Right forelimb (tissue), 1 donor: ENCODE data around the gene LRP2BP.
"Not testable (repeated sequence)": the region's sequence is repeated elsewhere in the genome, so short reads cannot be mapped to it uniquely, and the experiment has no call there.

Experiments
- DNase-seq: peaks from one replicate; pipeline ENCODE4 v3.0.0-alpha.2; 2018

LRP2BP gene

GRCh38 chr4:185358959-185359358 is 36.8 kb downstream of the LRP2BP start:
- DNase-seq = no peak

DNA sequence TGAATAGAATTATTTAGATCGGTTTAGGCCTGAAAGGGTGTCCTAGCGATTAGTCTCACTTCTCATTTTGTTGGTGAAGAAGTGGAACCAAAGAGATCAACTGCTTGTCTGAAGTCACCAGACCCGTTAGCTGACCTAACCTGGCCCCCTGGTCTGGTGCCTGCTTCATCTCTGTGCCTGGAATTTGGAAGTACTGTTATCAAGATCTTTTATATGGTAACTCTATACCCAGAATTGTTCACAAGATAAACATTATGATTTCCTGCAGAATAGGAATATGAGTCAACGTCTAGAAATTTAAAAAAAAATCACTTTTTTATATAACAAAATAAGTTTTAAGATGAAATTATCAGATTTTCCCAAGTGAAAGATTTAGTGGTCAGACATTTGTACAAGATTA is 37.2 kb downstream of the LRP2BP start:
- no peak for DNase-seq

GRCh38 chr4:185357733-185358440 is 37.8 kb downstream of the LRP2BP start:
- DNase-seq = no peak

DNA sequence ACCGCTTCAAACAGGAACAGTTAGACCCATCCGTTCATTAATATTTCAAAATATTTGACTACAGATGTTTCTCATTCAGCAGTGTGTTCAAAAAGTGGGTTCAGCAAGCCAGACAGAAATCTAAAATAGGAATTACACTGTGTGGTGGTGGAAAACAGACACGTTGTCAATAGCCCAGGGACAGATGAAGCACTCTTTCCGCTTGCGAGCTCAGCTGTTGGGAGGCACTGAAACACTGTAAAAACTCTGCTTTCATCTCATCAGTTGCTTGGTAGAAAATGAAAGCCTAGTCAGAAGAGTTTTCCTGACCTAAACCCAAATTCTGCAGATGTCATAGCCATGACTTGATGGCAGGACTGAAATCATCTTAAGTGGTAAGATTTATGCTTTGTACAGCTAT is 38.5 kb downstream of the LRP2BP start:
- DNase-seq = no peak

GRCh38 chr4:185352741-185353140 is 43.0 kb downstream of the LRP2BP start:
- no peak for DNase-seq

- DNase-seq = no peak
Observed at GRCh38 chr4:185352202-185352601, 43.5 kb downstream of the LRP2BP start.

DNA sequence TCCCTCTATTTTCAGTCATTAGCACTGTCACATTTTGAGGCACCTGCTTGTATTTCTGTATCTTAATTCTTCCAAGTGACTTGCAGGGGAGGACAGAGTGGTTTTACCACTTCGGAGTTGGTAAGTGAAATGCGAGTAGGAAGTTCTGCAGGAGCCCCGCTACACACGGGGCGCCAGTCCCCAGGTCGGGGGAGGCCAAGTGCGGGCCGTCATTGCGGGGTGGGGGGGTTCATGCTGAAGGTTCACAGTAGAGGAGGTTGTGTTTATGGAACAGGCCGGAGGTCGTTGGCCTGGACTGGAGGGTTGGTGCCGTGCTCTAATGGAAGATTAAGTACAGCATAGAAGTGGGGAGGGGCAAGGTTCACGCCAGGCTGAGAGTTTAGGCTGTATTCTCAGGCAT is 44.0 kb downstream of the LRP2BP start:
- no peak for DNase-seq

DNA sequence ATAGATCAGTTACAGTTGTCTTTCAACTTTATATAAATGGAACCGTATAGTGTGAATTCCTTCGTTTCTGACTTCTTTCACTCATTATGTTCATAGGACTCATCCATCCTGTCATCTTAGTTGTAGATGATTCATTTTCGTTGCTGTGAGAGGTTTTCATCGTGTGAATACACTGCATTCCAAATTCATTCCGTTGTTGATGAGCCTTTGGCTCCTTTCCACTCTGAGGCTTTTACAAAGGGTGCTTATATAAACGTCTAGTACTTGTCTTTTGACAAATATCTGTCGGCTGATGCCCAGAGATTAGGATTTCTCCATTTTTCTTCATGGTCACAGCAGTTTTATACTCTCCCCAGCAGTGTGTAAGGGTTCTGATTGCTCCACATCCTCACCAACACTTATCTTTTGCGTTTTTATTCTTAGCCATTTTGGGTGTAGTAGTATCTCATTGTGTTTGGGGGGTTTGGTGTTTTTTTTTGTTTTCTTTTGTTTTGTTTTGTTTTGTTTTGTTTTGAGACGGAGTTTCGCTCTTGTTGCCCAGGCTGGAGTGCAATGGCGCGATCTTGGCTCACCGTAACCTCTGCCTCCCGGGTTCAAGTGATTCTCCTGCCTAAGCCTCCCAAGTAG is 48.6 kb downstream of the LRP2BP start:
- no peak for DNase-seq

- no peak for DNase-seq
Observed at GRCh38 chr4:185344743-185345538, 50.8 kb downstream of the LRP2BP start.

- DNase-seq = no peak
Observed at GRCh38 chr4:185343726-185344581, 51.8 kb downstream of the LRP2BP start.

GRCh38 chr4:185341841-185342240 is 53.9 kb downstream of the LRP2BP start:
- no peak for DNase-seq

DNA sequence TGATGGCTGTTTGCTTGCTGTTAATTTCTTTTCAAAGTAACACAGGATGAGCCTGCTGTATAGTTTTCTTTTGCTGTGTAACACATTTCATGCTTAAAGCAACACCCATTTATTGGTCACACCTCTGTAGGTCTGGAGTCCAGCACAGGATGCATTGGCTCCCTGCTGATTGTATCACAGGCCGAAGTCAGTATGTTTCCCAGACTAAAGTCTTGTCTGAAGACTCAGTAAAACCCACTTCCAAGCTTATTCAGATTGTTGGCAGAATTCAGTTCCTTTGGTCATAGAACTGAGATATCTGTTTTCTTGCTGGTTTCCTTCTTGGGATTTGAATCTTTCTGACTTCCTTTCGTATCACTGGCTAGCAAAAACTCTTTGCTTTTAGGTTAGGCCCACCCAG is 54.3 kb downstream of the LRP2BP start:
- no peak for DNase-seq

- DNase-seq = no peak
Observed at GRCh38 chr4:185339941-185340340, 55.8 kb downstream of the LRP2BP start.

DNA sequence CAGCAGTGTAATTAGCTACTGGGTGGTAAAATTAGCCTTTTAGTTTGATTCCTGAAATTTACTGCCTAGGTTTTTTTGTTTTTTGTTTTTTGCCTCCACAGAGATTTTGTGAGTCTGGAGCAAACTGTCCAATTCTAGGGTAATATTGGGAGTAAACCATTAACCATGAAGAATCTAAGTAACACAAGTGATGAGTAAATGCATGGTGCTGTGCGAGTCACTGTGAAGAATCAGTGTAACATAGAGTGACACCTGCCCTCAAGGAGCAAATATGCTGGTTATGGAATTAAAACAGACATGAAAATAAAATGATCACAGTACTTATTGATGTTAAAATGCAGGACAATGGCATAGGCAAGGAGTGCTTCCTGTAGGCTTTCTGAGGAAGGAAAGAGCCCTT is 60.1 kb downstream of the LRP2BP start:
- DNase-seq = no peak

- no peak for DNase-seq
Observed at GRCh38 chr4:185334326-185334725, 61.4 kb downstream of the LRP2BP start.

GRCh38 chr4:185332575-185333464 is 62.9 kb downstream of the LRP2BP start:
- no peak for DNase-seq

DNA sequence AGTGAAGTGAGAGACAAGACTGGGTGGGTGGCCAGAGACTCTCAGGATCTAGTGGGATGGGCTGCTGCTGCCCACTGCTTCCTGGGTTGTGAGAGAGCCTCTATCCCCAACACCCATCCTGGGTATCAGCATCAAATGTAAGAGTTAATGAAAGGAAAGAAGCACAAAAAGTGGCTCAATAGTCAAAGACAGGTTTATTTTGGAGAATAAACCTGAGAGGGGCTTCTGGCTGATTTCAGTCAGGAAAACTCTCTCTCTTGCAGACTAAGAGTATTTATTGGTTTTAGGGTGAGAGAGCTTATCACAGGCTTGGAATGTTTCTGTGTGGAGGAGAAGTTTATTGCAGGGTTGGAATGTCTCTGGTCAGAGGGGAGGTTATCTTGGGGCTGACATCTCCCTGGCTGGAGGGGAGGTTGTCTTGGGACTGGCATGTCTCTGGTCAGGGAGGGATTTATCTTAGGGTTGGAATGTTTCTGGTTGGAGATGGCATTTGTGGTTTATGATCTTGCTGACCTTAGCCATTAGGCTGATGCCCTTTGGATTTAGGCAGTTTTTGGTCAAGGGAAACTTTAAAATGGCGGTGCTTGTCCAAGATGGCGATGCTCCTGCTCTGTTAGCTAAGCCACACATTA is 65.7 kb downstream of the LRP2BP start:
- DNase-seq = not testable (repeated sequence)

GRCh38 chr4:185328586-185328985 is 67.1 kb downstream of the LRP2BP start:
- no peak for DNase-seq

GRCh38 chr4:185325721-185326120 is 70.0 kb downstream of the LRP2BP start:
- not testable (repeated sequence) for DNase-seq

- not testable (repeated sequence) for DNase-seq
Observed at GRCh38 chr4:185324361-185324760, 71.4 kb downstream of the LRP2BP start.

DNA sequence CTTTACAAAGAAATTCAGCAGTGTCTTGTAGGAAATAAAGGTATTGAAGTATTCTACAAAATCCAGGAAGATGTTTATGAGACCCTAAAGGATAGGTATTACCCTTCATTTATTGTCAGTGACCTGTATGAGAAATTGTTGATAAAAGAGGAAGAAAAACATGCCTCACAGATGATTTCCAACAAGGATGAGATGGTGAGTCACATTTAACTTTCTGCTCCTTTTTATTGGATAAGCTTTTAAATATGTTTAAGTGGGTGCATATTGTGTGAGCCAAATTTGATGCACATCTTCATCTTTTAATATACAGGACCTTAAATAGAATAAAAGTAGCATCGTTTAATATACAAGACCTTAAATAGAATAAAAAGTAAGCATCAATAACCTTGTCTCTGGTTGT is 72.1 kb downstream of the LRP2BP start:
- no peak for DNase-seq
